ENCODE measurements around the gene CRTC2. TPM values are rescaled to one million over a fixed set of nuclear protein-coding genes. Genes with fewer than 3 reads are reported as not detected.

Gene CRTC2
- total RNA-seq, 1 experiment from 2014 or later, result 45.7 TPM

DNA sequence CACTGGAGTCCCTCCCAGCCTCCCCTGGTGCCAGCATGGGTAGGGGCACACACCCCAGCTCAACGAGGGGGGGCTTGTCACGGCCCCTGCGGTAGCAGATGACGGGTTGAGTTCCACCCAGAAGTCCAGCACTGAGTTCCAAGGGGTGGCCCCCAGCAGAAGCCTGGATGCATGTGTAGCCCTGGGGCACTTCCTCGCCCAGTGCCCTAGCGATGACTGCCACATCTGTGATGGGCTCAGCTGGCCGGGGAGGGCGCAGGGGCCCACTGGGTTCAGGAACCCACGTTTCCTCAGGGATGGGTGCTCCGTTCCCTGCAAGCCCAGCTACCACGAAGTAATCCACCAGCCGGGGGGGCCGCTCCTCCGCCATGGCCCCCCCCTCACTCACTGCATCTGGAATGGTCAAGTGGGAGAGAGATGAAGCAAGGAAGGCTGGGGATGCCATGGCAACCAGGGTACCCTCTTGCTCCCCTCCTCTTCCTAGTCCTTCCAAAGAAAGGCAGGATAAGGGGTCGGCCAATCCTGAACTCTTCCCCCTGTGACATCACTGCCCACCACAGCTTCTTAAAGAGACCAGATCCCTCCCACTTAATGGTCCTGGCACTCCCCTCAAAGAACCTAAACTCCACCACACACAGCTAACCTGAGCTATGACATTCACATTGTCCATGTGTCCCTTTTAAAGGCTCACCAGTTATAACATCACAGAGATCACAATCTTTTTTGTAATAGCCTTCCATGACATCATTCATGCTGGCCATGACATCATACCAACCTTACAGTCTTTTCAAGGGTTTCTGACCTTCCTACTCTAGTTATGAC lies 14.2 kb downstream of the CRTC2 start:
- 0 out of 7 replicates have a peak overlapping the region, but pooled peaks of 1 of the 3 experiments have one; percentile 9 for H3K27ac Mint-ChIP-seq
- Histone ChIP-seq H3K23ac (ENCODE audit: insufficient read length, low read depth, low read length) (no peak overlapping the region), H3K4me1 (ENCODE audit: insufficient read depth, low read length) (no peaks in the 10 kb centered on the region; the same call in 1 of the 2 replicates), H3K9ac (ENCODE audit: extremely low read depth, insufficient read length, low read length) (no peak overlapping the region), H2BK5ac (ENCODE audit: insufficient read length, low read length) (no peak overlapping the region), H2AK5ac (ENCODE audit: insufficient read length, low read length) (no peak overlapping the region), H4K5ac (ENCODE audit: insufficient read length, low read depth, low read length) (no peak overlapping the region), H3K27me3 (ENCODE audit: insufficient read depth, low read length) (no peaks in the 10 kb centered on the region), H3K79me1 (ENCODE audit: insufficient read depth, low read depth, low read length, poor library complexity, severe bottlenecking) (peaks cover 3% of the 10 kb centered on the region), H4K91ac (ENCODE audit: insufficient read length, low read depth, low read length) (no peak overlapping the region), H3K9me3 (ENCODE audit: control insufficient read depth, low read depth, low read length) (no peaks in the 10 kb centered on the region), H3K23me2 (ENCODE audit: insufficient read length, low read depth, low read length, poor library complexity, severe bottlenecking) (peaks cover 5% of the 10 kb centered on the region), H3K14ac (ENCODE audit: insufficient read depth, low read length) (no peak overlapping the region), H3K27ac (ENCODE audit: insufficient read length, low read depth, low read length) (no peak overlapping the region), H3K79me2 (ENCODE audit: insufficient read depth, low read length) (no peaks in the 10 kb centered on the region), H4K20me1 (ENCODE audit: control insufficient read depth, insufficient read depth, insufficient read length) (no peaks in the 10 kb centered on the region), H2BK15ac (ENCODE audit: low read depth, low read length) (no peak overlapping the region), H3T11ph (ENCODE audit: low read length) (no peak overlapping the region), H2AFZ (ENCODE audit: low read length) (no peak overlapping the region), H4K8ac (replicated peaks; ENCODE audit: insufficient read length, low read depth, low read length) (no peak overlapping the region), H3K4ac (ENCODE audit: low read depth, low read length) (no peak overlapping the region), H2BK120ac (ENCODE audit: low read depth, low read length, poor library complexity, severe bottlenecking) (no peak overlapping the region), H2BK12ac (ENCODE audit: insufficient read length, low read depth, low read length) (no peak overlapping the region), H3K56ac (ENCODE audit: insufficient read length, low read depth, low read length) (no peak overlapping the region), H3K4me2 (ENCODE audit: insufficient read depth, insufficient read length, low read length) (no peak overlapping the region), H3K18ac (ENCODE audit: insufficient read length, low read depth, low read length) (no peak overlapping the region), H2BK20ac (ENCODE audit: low read depth, low read length, poor library complexity, severe bottlenecking) (no peak overlapping the region)
- no CpG with 5 or more reads among the region's 15 CpGs for WGBS (ENCODE audit: extremely low coverage, insufficient read length, low lambda C conversion rate)
- H3K27me3 Mint-ChIP-seq (ENCODE audit: low read depth), result no peaks in the 10 kb centered on the region
- no peaks in the 10 kb centered on the region for H3K9me3 Mint-ChIP-seq
- peaks cover 10 to 17% of the 10 kb centered on the region in 2 experiments for H3K4me1 Mint-ChIP-seq
- no peak for DNase-seq
- H3K36me3 Mint-ChIP-seq (ENCODE audit: insufficient read depth in 1 of 3, low read depth in 3 of 3), result peaks cover 16 to 56% (median 42%) of the 10 kb centered on the region in 3 experiments
- TF ChIP-seq, protein P1, sequence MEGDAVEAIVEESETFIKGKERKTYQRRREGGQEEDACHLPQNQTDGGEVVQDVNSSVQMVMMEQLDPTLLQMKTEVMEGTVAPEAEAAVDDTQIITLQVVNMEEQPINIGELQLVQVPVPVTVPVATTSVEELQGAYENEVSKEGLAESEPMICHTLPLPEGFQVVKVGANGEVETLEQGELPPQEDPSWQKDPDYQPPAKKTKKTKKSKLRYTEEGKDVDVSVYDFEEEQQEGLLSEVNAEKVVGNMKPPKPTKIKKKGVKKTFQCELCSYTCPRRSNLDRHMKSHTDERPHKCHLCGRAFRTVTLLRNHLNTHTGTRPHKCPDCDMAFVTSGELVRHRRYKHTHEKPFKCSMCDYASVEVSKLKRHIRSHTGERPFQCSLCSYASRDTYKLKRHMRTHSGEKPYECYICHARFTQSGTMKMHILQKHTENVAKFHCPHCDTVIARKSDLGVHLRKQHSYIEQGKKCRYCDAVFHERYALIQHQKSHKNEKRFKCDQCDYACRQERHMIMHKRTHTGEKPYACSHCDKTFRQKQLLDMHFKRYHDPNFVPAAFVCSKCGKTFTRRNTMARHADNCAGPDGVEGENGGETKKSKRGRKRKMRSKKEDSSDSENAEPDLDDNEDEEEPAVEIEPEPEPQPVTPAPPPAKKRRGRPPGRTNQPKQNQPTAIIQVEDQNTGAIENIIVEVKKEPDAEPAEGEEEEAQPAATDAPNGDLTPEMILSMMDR (conservative IDR thresholded peaks at IDR 0.05), result no peak
- peak overlapping the region; percentile 82 to 93 for H3K4me3 Mint-ChIP-seq
